HEK293 (cell line): Measurements from ENCODE around the gene ASB6.

ENCODE experiments used
- AEBP2 ChIP-seq: fragments of 450-650 bp; formaldehyde crosslinking; IDR thresholded peaks from 2 replicates; pipeline ENCODE4 v1.5.1; 2016; ENCODE audit warnings: missing biosample characterization, missing genetic modification characterization, borderline replicate concordance
- FEZF1 ChIP-seq: fragments of 450-650 bp; formaldehyde crosslinking; IDR thresholded peaks from 2 replicates; pipeline ENCODE4 v1.5.1; 2016; ENCODE audit warnings: missing biosample characterization, missing genetic modification characterization
- GLI4 ChIP-seq: fragments of 450-650 bp; formaldehyde crosslinking; IDR thresholded peaks from 2 replicates; pipeline ENCODE4 v1.5.1; 2016; ENCODE audit warnings: missing biosample characterization, missing genetic modification characterization
- HOXA7 ChIP-seq: sonication (generic); formaldehyde crosslinking; IDR thresholded peaks from 2 replicates; pipeline ENCODE4 v1.8.1; 2022; ENCODE audit warnings: missing genetic modification reagents, borderline replicate concordance
- KLF9 ChIP-seq: fragments of 450-650 bp; formaldehyde crosslinking; IDR thresholded peaks from 2 replicates; pipeline ENCODE4 v1.5.1; 2016; ENCODE audit warnings: missing biosample characterization, missing genetic modification characterization, low read depth
- OSR2 ChIP-seq: fragments of 450-650 bp; formaldehyde crosslinking; IDR thresholded peaks from 2 replicates; pipeline ENCODE4 v1.5.1; 2016; ENCODE audit warnings: missing biosample characterization, missing genetic modification characterization
- SCRT1 ChIP-seq: fragments of 450-650 bp; formaldehyde crosslinking; IDR thresholded peaks from 2 replicates; pipeline ENCODE4 v1.5.1; 2016; ENCODE audit warnings: missing biosample characterization, missing genetic modification characterization, borderline replicate concordance
- ZBTB20 ChIP-seq: fragments of 450-650 bp; formaldehyde crosslinking; IDR thresholded peaks from 2 replicates; pipeline ENCODE4 v1.5.1; 2016; ENCODE audit warnings: missing biosample characterization, missing genetic modification characterization
- ZBTB21 ChIP-seq: fragments of 450-650 bp; formaldehyde crosslinking; IDR thresholded peaks from 2 replicates; pipeline ENCODE4 v1.5.1; 2017; ENCODE audit warnings: missing biosample characterization, missing genetic modification characterization
- ZBTB48 ChIP-seq: fragments of 450-650 bp; formaldehyde crosslinking; IDR thresholded peaks from 2 replicates; pipeline ENCODE4 v1.5.1; 2016; ENCODE audit warnings: missing biosample characterization, missing genetic modification characterization
- ZEB2 ChIP-seq: fragments of 450-650 bp; formaldehyde crosslinking; IDR thresholded peaks from 2 replicates; pipeline ENCODE4 v1.5.1; 2016; ENCODE audit warnings: missing biosample characterization, missing genetic modification characterization
- ZFP37 ChIP-seq: fragments of 450-650 bp; formaldehyde crosslinking; IDR thresholded peaks from 2 replicates; pipeline ENCODE4 v1.5.1; 2016; ENCODE audit warnings: missing biosample characterization, missing genetic modification characterization
- ZFP69B ChIP-seq: fragments of 450-650 bp; formaldehyde crosslinking; IDR thresholded peaks from 2 replicates; pipeline ENCODE4 v1.5.1; 2016; ENCODE audit warnings: missing biosample characterization, missing genetic modification characterization
- ZIC2 ChIP-seq: fragments of 450-650 bp; formaldehyde crosslinking; IDR thresholded peaks from 2 replicates; pipeline ENCODE4 v1.5.1; 2016; ENCODE audit warnings: missing biosample characterization, missing genetic modification characterization
- ZNF138 ChIP-seq: fragments of 450-650 bp; formaldehyde crosslinking; IDR thresholded peaks from 2 replicates; pipeline ENCODE4 v1.5.1; 2016; ENCODE audit warnings: missing biosample characterization, missing genetic modification characterization, borderline replicate concordance
- ZNF140 ChIP-seq: fragments of 450-650 bp; formaldehyde crosslinking; IDR thresholded peaks from 2 replicates; pipeline ENCODE4 v1.5.1; 2016; ENCODE audit warnings: missing biosample characterization, missing genetic modification characterization
- ZNF155 ChIP-seq: fragments of 450-650 bp; formaldehyde crosslinking; IDR thresholded peaks from 2 replicates; pipeline ENCODE4 v1.5.1; 2016; ENCODE audit warnings: missing biosample characterization, missing genetic modification characterization
- ZNF16 ChIP-seq: fragments of 450-650 bp; formaldehyde crosslinking; IDR thresholded peaks from 2 replicates; pipeline ENCODE4 v1.5.1; 2016; ENCODE audit warnings: low read depth, missing biosample characterization, missing genetic modification characterization
- ZNF169 ChIP-seq: fragments of 450-650 bp; formaldehyde crosslinking; IDR thresholded peaks from 2 replicates; pipeline ENCODE4 v1.5.1; 2016; ENCODE audit warnings: missing biosample characterization, missing genetic modification characterization
- ZNF280D ChIP-seq: fragments of 450-650 bp; formaldehyde crosslinking; IDR thresholded peaks from 2 replicates; pipeline ENCODE4 v1.5.1; 2016; ENCODE audit warnings: missing biosample characterization, missing genetic modification characterization
- ZNF366 ChIP-seq: fragments of 450-650 bp; formaldehyde crosslinking; conservative IDR thresholded peaks from 2 replicates; pipeline ENCODE4 v1.5.1; 2016; ENCODE audit warnings: missing biosample characterization, missing genetic modification characterization
- ZNF391 ChIP-seq: fragments of 450-650 bp; formaldehyde crosslinking; IDR thresholded peaks from 2 replicates; pipeline ENCODE4 v1.5.1; 2016; ENCODE audit warnings: low read depth, missing biosample characterization, missing genetic modification characterization, borderline replicate concordance
- ZNF580 ChIP-seq: fragments of 450-650 bp; formaldehyde crosslinking; IDR thresholded peaks from 2 replicates; pipeline ENCODE4 v1.5.1; 2016; ENCODE audit warnings: missing biosample characterization, missing genetic modification characterization
- ZNF585B ChIP-seq: fragments of 450-650 bp; formaldehyde crosslinking; IDR thresholded peaks from 2 replicates; pipeline ENCODE4 v1.5.1; 2016; ENCODE audit warnings: missing biosample characterization, missing genetic modification characterization
- ZNF600 ChIP-seq: fragments of 450-650 bp; formaldehyde crosslinking; IDR thresholded peaks from 2 replicates; pipeline ENCODE4 v1.5.1; 2016; ENCODE audit warnings: missing biosample characterization, missing genetic modification characterization
- ZNF704 ChIP-seq: fragments of 450-650 bp; formaldehyde crosslinking; IDR thresholded peaks from 2 replicates; pipeline ENCODE4 v1.5.1; 2016; ENCODE audit warnings: missing biosample characterization, missing genetic modification characterization
- ZNF707 ChIP-seq: fragments of 450-650 bp; formaldehyde crosslinking; IDR thresholded peaks from 2 replicates; pipeline ENCODE4 v1.5.1; 2016; ENCODE audit warnings: missing biosample characterization, missing genetic modification characterization
- ZNF791 ChIP-seq: fragments of 450-650 bp; formaldehyde crosslinking; IDR thresholded peaks from 2 replicates; pipeline ENCODE4 v1.5.1; 2016; ENCODE audit warnings: missing biosample characterization, missing genetic modification characterization
- ZNF837 ChIP-seq: fragments of 450-650 bp; formaldehyde crosslinking; IDR thresholded peaks from 2 replicates; pipeline ENCODE4 v1.5.1; 2016; ENCODE audit warnings: missing biosample characterization, missing genetic modification characterization
- ZSCAN18 ChIP-seq: fragments of 450-650 bp; formaldehyde crosslinking; IDR thresholded peaks from 2 replicates; pipeline ENCODE4 v1.5.1; 2016; ENCODE audit warnings: missing biosample characterization, missing genetic modification characterization
- ZSCAN5A ChIP-seq: fragments of 450-650 bp; formaldehyde crosslinking; IDR thresholded peaks from 2 replicates; pipeline ENCODE4 v1.5.1; 2016; ENCODE audit warnings: missing biosample characterization, missing genetic modification characterization
- ZXDB ChIP-seq: fragments of 450-650 bp; formaldehyde crosslinking; IDR thresholded peaks from 2 replicates; pipeline ENCODE4 v1.5.1; 2016; ENCODE audit warnings: missing biosample characterization, missing genetic modification characterization

The ASB6 gene

GRCh38 chr9:129610473-129611306, 31.3 kb downstream of the ASB6 start (continued):
- TF ChIP-seq AEBP2 (tag by site-specific recombination) (no peak), GLI4 (tag by site-specific recombination) (no peak), ZEB2 (peak; percentile 47), ZNF791 (tag by site-specific recombination) (no peak), FEZF1 (tag by site-specific recombination) (no peak), ZNF704 (no peak), ZNF169 (tag by site-specific recombination) (no peak), ZNF280D (tag by site-specific recombination) (no peak), OSR2 (tag by site-specific recombination) (no peak), ZSCAN18 (tag by site-specific recombination) (no peak), ZNF580 (tag by site-specific recombination) (no peak), ZFP37 (tag by site-specific recombination) (no peak), ZNF600 (tag by site-specific recombination) (no peak), ZNF585B (tag by site-specific recombination) (no peak), ZBTB48 (tag by site-specific recombination) (peak; percentile 65), ZFP69B (tag by site-specific recombination) (no peak), ZNF138 (tag by site-specific recombination) (no peak), ZNF140 (tag by site-specific recombination) (no peak), HOXA7 (CRISPR knock-in tag) (no peak), ZIC2 (tag by site-specific recombination) (0 out of 2 replicates have a peak, but pooled peaks have one; percentile 16), ZXDB (tag by site-specific recombination) (no peak), ZSCAN5A (no peak), ZNF366 (tag by site-specific recombination) (no peak), ZBTB20 (tag by site-specific recombination) (no peak), ZNF391 (no peak), ZNF837 (tag by site-specific recombination) (no peak), SCRT1 (tag by site-specific recombination) (no peak), ZNF707 (tag by site-specific recombination) (0 out of 2 replicates have a peak, but pooled peaks have one; percentile 38), KLF9 (tag by site-specific recombination) (peak; percentile 40; the same call in 1 of the 2 replicates), ZNF155 (no peak), ZBTB21 (no peak), ZNF16 (tag by site-specific recombination) (no peak)
